T47D (cell line): ENCODE data around the gene GK.

Experiments used
- DNase-seq, 2 experiments: peaks; one replicate each; pipeline versions ENCODE4 v3.0.0 to v3.0.0-alpha.2; 2011 to 2012; ENCODE audit warnings: low read depth in 1 of 2, low spot score in 1 of 2
- JUND ChIP-seq: IDR thresholded peaks from 2 replicates; pipeline ENCODE4 v1.6.1; 2012; ENCODE audit warnings: low read depth
- in situ Hi-C: cut with HindIII; loops from 2 replicates; pipeline ENCODE4 v1.10.0; 2016; ENCODE audit warnings: low sequenced_read_pairs, low pct_unique_long_range_greater_than_20kb

Gene GK

DNA sequence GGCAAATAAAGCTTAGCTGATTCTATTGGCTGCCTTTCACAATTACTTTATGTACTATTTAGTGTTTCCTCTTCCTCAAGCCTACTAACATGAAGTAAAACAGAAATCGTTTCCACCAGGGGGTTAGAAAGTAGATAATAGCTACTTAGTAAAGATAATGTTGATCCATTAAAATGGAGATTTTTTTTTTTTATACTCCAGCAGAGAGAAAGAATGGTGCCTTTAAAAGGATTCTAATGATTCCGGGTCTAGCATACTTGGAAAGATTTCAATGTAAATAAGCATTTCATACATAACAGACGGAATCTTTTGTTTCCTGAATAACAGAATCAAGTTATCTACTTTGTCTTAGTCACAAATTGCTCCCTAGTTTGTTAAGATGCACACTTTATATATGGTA is 37.1 kb downstream of the GK start:
- no peak for DNase-seq
- no peak for TF ChIP-seq JUND
- in situ Hi-C loops = no loop called here

DNA sequence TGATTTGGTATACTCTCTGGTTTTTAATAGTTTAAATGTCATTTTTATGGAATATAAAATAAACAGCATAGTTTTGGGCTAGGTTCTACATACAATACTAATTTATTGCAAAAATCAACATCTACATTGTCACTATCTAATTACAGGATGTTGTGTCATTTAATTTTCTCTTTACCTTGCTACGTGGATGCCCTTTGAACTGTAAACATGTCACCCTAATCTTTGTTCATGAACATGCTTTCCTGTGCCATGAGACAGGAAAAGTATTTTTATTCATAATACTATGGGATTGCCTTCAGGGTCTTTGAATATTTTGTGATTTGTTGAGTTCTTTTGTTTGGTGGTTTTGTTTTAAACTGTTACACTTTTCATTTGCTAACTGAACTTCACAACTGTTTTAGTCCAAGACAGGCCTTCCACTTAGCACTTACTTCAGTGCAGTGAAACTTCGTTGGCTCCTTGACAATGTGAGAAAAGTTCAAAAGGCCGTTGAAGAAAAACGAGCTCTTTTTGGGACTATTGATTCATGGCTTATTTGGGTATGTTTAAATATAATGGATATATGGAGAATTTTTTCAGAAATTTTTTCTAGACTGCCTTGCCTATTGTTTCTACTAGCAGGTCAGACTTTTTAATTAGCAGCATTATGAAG is 40.9 kb downstream of the GK start:
- no peak for TF ChIP-seq JUND
- DNase-seq = no peak
- in situ Hi-C loops = no loop called here

DNA sequence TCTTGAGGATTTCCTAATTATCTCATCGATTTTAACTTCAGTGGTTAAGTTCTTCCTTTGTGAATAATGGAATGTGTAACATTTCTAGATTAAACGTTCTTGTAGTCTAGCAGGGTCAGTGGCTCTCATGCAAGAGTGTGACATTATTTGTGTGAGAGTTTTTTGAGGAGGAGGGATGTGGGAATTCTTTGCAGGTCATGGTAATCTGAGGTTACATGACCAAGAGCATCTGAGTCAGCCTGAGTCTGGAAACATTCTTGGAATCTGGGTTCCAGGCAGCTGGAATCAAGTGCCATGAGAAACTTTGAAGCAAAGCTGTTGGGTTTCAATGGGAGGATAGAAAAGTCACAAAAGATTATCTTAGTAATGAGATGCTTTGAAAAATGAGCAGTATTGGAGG is 49.5 kb downstream of the GK start:
- in situ Hi-C loops = no loop called here
- no peak for TF ChIP-seq JUND
- DNase-seq = no peak

DNA sequence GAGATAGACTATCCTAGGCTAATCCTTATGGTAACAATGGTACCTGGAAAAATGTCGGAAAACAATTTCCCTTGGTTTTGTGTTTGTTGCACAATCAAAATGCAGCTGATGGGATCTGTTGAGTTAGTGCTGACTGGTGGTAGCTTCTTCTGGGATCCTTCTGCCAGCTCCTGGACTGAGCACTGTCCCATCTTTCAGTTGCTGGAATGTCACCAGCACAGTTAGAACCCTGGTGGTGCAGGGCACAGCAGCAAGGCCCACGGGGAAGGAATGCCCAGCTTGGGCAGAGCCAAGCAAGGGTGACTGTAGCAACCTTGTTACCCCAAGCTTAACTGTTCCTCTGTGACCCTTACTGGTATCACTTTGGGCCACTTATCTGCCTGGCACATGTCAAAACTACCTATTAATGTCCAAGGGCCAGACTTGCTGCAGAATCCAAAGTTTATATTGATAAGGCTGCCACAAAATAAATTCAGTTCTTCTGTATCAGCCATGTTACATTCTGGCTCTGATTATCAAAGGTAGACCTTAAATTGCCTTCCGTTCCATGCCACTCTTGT is 53.1 kb downstream of the GK start:
- in situ Hi-C loops = no loop called here
- no peak for DNase-seq
- TF ChIP-seq JUND = no peak

- DNase-seq = no peak
- in situ Hi-C loops = no loop called here
- no peak for TF ChIP-seq JUND
Observed at GRCh38 chrX:30712214-30712613, 59.0 kb downstream of the GK start.

GRCh38 chrX:30713061-30713525 is 59.9 kb downstream of the GK start:
- in situ Hi-C loops = no loop called here
- no peak for TF ChIP-seq JUND

GRCh38 chrX:30714138-30714537 is 60.9 kb downstream of the GK start:
- no peak for TF ChIP-seq JUND
- no peak for DNase-seq
- in situ Hi-C loops = no loop called here

More at GRCh38 chrX:30713061-30713525, 59.9 kb downstream of the GK start:
- peak; percentile 45 to 79 for DNase-seq

GRCh38 chrX:30715976-30716375 is 62.8 kb downstream of the GK start:
- in situ Hi-C loops = no loop called here
- TF ChIP-seq JUND = no peak
- DNase-seq = no peak

GRCh38 chrX:30733852-30734660 is 80.8 kb downstream of the GK start:
- in situ Hi-C loops = no loop called here
- no peak for DNase-seq
- TF ChIP-seq JUND = no peak

DNA sequence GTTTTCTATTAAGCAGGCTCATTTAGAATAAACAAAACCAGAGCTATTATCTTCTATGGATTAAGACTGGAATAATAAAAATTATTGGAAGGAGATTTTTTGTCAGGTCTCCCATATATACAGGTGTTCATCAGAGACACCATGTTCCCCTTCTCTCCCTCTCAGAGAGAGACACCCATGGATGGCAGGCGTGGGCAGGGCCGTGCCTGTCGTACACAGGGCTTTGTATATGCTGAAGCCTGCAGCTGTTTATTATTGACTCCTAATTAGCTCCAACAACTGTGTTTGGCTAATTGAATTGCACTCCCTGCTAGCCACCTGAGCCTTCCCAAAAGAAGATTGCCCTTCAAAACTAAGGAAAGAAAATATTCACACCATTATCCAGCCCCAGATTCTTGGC is 81.6 kb downstream of the GK start:
- in situ Hi-C loops = no loop called here
- TF ChIP-seq JUND = no peak
- no peak for DNase-seq

DNA sequence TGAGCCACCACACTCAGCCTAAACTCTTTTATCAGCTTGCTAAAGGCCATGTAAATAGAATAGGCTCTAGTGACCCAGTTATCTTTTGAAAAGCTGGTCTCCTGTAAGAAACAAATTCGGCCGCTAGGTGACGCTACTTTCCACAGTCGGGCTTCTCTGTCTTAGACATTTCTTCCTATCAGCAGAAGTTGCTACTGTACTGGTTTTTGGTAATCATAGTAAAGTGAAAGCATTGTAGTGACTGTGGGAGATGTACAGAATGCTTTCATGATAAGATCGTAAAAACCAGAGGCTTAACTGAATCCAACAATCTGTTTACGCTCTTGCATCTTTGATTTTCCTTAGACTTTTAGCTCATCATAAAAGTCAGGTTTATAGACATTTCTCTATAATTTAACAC is 82.6 kb downstream of the GK start:
- in situ Hi-C loops = no loop called here
- no peak for TF ChIP-seq JUND
- DNase-seq = peak; percentile 22 to 66

DNA sequence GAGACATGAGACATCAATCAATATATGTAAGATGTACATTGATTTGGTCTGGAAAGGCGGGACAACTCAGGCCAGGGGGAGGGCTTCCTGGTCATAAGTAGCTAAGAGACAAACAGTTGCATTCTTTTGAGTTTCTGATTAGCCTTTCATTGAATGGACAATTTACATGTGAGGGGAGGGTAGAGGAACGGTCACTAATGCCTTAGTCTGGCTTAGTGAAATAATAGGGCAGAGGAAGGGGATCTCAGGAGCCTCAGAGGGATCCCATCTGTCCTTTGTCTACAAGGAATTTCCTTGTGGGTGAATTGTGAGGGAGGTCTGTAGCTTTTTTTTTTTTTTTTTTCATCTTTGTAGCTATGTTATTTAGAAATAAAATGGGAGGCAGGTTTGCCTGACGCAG is 88.3 kb downstream of the GK start:
- in situ Hi-C loops = no loop called here
- DNase-seq = no peak
- TF ChIP-seq JUND = no peak

DNA sequence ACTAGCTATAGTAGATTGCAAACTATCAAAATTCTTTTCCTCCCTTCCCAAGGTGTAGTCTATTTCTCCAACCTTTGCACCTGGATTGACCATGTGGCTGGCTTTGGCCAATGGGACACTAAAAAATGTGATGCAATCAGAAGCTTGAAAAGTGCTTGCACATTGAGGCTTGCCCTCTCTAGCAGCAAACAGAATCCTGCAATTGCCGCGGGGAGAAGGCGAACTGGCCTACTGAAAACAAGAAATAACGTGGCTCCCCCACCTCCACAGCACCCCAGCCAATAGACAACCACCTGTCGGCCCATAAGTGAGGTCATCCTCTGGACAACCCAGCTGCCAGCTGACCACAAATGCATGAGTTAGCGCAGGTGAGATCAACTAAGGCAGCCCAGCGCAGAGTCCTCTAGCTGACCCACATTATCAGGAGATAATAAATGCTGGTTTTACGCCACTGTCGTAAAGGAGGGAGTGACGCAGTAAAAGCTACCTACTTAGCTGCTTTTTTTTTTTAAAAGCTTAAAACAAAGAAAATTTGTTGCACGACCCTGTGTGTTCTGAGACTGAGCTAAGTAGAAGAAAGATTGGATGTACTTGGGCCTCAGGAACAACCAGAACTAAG is 95.2 kb downstream of the GK start:
- DNase-seq = no peak
- no peak for TF ChIP-seq JUND
- in situ Hi-C loops = no loop called here
